ENCODE measurements around the gene FLRT1.

FLRT1 gene

DNA sequence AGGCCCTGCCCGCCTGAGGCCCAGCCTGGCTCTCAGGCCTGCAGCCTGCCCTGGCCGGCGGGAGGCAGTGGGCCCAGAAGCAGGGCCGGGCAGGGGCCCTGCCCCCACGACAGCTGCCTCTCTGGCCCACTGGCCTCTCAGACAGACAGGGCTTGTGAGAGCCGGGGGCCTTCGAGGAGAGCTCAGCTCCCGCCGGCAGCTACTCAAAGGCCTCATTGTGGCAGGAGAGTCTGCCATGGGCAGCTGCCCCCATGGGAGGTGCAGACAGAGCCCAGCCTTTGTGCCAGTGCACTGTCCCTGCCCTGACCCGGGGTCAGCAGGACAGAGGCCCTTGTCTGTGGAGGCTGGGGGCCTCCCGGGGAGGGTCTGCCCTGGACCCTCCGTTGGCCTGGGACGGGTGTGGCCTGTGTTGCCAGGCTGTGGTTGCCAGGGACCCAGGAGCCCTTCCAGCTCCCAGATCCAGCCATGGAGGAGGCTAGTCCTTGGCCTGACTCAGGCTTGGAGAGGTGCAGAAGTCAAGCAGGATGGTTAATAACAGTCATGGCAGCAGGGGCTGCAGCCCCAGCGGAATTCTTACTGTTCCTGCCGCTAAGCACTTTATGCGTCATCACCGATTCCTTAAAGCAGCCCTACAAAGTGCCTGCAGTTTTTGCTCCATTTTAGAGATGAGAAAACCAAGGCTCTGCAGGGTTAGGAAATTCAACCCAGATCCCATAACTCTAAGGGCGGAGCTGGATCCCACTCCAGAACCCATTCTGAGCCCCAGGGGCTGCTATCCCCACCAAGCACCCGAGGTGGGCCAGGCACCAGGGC lies 12.5 kb downstream of the FLRT1 start:
- no peak for FAIRE-seq

DNA sequence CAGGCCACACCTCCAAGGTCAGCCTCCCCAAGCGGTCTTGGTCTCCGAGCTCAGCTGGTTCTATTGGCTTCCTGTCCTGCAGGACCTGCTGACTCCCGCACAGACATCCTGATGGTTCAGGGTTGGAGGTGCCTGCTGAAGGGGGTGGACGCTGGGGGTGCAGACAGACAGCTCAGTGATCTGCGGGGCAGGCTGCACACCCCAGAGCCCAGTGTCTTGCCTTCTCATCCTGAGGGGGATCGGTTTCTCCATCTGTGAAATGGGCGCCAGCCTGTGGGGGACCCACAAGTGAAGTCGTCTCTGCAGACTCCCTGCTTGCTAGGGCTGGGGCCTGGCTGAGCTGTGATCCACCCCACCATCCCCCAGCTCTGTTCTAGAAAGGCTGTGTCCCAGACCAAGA lies 13.8 kb downstream of the FLRT1 start:
- FAIRE-seq: no peak

DNA sequence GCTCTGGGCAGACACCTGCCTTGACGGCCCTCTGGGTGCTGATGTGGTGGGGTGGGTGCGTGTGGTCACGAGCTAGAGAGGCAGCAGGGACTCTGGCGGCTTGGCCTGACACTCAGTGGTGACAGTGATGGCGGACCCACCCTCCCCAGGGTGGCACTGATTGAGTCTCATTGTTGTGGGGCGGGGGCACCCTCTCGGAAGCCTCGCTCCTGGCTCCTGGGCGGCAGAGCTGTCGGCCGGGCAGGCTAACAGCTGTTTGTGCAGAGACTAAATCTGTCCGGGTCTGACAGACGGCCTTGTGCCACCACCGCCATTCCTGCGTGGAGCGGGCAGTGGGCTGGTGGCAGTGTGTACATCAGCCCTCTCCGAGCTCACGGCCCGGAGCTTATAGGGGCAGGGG lies 15.6 kb downstream of the FLRT1 start:
- FAIRE-seq: no peak

DNA sequence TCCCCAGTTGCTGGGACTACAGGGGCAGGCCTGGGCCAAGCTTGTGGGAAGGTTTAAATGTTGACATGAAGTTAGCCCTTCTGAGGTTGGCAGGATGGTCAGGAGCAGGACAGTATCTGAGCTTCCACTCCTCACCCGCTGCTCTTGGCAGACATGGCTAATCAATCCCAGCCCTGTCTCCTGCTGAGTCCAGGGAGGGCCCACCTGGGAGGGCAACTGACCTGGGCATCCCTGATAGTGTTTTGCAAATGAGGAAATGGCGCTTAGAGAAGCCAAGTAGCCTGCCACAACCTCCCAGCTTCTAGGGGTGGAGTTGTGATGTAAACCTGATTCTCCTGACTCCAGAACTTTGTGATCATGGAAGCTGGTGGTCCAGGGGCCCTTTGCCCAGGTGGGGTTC lies 16.7 kb downstream of the FLRT1 start:
- FAIRE-seq: no peak

DNA sequence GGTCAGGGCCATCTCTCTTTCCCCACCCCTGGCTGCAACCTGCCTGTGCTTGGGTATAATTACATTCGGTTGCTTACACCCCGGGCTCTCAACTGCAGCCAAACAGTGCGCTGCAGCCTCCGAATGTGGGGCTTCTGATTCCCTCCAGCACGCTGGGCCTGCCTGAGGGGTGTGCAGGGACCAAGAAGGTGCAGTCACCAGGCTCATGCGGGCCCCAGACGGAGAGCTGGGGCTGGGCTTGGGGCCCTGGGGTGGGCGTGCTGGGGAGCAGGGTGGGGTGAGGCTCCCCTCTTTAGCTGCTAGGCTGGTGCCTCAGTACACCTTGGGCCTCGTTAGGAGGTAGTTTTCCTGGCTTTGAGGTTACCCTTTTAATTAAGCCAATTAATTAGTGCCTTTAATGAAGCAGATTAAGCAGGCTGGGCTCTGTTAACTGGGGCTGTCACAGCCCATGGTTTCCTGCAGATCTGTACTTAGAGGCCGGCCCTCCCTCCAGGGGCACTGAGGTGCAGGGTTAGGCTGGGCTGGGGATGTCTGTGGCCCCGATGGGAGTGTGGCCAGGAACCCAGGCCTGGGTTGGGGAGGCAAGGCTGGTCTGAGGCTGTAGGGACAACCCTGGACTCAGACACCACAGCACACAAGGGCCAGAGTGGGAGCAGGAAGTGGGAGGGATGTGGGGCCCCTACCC lies 17.3 kb downstream of the FLRT1 start:
- no peak for FAIRE-seq

DNA sequence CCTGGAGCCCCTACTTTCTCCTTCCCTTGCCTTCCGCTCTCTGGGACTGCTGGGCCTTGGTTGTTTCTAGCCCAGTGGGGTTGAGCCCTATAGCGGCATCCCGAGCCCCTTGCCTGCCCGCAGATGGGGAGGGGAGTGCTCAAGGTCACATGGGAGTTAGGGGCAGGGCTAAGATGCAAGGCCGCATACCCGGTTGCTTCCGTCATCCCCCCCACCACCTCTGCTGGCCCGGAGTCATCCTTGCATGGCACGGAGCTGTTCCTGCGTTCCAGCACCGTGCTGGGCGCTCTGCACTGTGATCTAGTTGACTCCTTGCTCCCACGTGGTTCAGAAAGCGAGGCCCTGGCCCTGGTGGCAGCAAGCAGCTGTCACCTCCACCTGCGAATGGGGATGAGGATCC lies 18.0 kb downstream of the FLRT1 start:
- no peak for FAIRE-seq

DNA sequence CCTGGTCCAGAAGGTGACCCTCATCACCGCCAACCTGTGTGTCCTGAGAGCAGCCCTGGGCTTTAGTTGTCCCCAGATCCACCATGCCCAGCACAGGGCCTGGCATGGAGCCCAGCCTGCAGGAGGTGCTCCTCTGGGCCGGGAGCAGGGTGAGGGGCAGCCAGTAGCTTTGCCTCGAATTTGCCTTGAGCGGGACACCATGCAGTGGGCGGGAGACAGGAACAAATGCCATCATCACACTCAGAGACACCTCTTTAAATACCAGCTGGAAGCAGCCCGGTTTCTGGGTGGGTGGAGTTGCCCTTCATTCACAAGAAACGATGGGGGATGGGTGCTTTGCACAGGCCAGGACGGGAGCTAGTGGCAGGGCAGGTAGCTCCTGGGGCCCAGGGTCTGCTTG lies 19.3 kb downstream of the FLRT1 start:
- no peak for FAIRE-seq

DNA sequence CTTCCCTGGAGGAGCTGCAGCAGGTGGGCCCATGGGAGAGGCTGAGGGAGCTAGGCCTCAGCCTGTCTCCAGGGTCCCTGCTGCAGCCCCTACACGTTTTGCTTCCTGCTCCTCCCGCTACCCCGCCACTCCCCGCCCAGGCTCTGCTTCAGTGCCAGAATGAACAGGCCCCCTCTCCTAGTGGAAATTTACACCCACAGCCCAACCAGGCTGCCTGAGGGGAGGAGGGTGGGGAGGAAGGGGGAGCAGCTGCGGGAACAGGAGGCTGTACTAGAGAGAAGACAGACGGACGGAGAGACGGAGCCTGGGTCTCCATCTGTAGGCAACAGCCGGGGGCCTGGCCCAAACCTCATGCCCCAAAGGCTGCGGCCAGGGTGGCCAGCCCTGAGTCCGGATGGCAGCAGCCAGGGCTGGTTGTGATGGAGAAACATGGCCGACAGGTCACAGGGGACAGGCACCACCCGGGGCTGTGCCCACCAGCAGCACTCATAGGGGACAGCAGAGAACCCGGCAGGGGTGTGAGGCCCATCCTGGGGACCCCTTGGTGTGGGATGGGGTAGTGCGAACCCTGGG lies 20.6 kb downstream of the FLRT1 start:
- FAIRE-seq: no peak

DNA sequence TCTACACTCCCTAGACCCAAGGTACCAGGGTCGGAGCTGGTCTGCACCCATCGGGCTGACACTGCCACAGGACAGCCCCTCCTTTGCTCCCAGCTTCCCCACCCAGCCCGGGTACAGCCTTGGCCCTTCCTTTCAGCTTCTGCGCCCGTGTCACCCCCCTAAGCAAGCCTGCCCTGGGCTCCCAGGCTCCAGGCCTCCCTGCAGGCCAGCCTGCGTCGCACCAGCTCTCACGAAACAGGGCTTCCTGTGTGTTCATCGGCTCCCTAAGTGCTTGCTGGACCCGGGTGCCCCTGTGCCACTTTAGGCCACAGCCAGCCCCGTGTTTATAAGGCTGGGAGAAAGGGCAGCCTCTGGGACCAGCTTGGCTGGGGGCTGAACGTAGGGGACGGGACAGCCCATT lies 21.1 kb downstream of the FLRT1 start:
- FAIRE-seq: no peak

DNA sequence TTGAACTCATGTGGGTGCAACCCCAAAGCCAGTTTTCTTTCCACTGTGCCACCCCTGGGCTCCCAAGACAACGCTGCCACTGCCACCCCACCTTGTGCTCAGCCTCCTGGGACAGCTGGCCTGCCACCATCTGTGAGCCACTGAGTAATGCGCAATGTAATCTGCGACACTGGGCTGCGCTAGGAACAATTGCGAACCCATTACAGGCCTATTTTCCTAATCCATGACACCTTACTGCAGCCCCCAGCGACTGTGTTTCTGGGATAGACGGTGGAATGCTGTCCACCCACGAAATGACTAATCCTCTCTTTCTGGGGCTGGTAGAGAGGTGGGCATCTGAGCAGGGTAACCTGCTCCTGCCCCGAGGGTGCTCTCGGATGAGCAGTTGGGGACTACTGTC lies 22.2 kb downstream of the FLRT1 start:
- FAIRE-seq: no peak

DNA sequence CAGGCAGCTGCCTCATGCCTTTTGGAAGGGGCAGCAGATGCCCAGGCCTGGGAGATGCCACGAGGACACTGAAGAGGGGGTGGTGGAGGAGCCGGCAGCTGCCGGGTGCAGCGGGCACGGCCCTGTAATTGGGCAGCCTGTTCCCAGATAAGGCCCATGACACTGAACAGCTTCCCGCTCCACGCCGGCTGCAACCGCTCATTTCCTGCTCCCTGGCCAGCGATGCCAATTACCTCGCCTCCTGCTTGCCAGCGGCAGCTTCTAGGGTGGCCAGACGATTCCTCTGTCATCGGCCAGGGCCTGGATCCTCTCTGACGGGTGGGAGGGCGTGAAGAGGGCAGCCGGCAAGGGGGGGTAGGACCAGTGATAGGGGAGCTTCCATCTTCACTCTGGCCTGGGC lies 22.8 kb downstream of the FLRT1 start:
- FAIRE-seq: no peak

DNA sequence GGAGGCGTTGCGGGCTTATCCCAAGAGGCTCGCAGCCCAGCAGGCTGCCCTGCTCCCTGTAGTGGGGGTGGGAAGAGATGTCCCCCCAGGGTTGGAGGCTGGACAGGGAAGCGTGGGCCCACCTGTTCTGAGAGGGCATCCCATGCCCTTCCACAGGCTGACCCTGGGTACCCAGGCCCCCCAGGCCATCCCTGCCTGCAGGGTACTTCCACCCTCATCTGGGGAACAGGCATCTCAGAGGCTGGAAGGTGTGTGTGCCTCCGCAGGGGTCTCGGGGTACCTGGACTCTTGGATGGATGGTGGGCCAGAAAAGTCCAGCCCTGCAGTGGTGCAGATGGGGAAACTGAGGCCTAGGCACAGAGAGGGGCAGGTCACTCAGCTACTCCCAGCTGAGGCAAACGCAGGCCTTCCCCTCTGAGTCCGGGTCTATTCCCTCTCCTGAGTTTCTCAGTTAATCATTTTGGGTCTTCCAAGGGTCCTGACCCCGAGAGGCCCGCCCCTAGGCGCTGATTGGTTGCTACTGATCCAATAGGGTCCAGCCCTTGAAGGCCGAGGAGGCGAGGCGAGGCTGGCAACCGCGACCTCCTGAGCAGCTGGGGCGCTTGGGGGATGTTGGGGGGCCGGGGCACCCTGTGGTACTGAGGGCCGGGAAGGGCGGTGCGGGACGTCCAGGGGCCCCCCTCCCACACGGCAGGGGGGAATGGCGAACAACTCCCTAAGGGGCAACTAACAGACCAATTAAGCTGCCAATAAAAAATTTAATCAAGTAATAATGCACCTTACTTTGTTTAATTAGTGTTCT lies 23.8 kb downstream of the FLRT1 start:
- FAIRE-seq: no peak

DNA sequence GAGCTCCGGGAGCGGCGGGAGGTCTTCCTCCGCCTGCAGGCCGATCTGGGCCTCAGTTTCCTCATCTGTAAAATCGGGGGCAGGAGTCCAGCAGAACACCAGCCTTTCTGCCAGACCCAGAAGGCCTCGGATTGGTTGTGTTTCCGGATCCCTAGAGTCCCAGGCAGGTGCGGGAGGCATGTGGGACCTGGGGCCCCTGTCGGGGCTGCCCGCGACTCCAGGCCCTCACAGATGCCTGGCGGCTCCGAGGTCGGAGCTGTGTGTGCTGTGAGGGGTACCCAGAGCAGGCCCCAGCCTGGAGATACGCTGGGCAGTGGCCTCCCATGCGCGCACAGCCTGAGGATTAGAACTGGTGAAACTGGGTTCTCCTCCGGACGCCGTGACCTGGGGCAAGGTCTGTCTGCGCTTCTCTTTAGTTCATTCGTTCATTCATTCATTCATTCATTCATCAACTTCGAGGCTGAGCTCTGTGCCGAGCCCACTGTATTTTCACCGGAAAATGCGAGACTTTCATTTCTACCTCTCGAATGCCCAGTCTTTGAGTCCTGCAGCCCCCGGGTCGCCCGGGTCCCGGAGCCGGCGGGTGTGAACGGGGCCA lies 24.6 kb downstream of the FLRT1 start:
- FAIRE-seq: no peak

DNA sequence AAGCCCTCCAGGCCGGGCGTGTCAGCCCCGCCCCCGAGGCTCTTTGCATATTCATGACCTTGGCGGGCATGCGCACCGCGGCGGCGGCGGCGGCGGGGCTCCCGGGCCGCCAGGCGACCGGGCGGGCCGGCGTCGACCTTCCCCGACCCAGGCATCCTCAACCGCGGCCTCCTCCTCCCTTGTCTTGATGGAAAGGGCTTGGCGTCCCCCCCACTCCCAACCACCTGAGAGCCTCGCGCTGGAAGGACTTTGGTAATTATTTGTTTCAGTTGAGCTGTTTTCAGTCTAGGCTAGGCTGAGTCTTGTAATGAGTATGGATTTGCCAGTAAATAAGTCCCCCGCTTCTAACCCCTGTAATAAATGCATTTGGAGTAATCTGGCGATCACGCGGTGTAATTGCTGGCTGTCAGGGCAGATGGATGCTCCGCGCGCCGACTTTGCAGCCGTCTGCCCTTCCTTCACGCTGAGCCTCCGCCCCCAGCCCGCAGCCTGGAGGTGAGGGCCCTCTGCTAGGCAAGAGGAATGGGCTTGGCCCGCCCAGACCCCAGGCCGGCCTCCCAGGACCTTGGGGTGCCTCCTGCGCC lies 25.2 kb downstream of the FLRT1 start:
- FAIRE-seq: no peak

DNA sequence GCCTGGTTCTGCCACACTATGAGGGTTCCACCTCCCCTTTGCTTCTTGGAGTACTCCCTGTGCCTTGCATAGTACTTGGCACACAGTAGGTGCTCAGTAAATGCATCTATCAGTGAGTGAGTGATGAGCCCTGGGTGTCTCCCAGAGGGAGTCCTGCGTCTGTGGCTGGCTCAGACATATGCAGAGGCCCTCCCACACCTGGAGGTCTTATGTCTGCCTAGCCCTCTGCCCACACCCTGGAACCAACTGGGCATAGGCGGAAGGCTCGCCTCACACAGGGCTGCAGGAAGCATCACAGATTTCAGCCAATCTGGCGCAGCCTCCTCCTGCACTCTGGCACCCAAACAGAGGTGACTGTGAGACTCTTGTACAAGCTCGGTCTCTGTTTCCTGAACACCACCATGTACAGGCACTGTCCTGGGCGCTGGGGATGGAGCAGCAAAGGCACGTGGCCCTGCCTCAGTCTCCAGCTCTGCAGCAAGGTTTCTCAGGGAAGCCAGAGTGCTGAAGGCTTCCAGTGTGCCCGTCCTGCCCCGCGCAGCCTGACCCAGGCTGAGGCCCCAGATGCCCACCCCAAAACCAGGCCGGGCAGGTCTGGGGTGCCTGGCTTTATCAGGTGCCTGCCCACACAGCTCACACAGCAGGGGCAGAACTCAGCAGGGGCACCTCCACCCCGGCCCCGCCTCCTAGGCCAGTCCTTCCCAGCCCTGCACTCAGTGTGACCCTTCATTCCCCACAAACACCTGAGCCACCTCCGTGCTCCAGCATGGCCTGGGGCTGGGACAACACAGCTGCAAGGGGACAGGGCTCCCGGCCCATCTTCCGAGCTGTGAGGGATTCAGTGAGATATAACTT lies 26.7 kb downstream of the FLRT1 start:
- no peak for FAIRE-seq

DNA sequence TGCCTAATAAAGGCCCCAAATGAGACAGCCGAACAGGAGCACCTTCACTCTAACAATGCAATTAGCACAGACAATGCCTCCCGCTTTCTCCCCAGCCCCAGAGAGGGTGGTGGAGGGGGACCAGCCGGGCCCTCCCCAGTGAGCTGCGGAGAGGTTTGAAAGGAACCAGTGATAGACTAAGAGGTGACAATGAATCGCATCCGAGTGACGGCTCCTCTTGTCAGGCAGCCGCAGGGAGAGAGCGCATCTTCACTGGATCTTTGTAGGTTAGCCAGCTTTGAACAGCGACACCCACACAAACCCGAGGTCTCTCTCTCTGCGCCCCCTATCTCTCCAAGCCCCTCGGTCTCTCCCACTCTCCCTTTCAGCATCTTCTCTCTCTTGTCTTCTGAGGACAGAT lies 28.0 kb downstream of the FLRT1 start:
- no peak for FAIRE-seq

DNA sequence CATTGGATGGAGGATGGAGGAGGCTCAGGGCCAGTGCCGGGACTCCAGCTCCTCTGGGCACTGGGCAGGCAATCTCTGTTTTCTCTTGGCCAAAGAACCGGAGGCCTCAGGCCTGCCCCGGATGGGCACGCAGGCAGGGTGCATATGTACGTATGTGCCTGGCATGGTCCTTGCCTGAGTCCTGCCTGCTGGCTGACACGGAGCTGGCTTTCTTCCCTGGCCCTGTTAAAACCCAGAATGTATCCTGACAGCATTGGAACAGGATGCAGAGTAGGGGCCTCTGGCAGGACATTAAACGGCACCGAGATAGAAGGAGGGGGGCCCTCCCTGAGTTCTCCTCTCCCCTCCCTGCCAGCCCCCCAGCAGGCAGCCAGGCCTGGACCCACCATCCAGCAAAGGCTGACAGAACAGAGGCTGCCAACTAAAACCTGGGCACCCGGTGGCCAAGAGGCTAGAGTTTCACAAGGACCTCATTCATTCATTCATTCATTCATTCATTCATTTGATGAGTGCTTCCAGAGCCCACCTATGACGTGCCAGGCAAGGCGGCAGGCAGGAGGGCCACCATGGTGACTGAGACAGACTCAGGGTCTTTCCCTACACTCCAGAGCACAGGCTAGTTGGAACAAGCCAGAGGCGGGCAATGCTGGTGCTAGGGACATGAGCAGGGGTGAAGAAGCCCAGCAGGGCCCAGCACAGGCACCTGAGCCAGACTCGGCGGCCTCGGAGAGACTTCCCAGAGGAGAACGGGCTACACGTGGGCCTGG lies 28.8 kb downstream of the FLRT1 start:
- FAIRE-seq: no peak

DNA sequence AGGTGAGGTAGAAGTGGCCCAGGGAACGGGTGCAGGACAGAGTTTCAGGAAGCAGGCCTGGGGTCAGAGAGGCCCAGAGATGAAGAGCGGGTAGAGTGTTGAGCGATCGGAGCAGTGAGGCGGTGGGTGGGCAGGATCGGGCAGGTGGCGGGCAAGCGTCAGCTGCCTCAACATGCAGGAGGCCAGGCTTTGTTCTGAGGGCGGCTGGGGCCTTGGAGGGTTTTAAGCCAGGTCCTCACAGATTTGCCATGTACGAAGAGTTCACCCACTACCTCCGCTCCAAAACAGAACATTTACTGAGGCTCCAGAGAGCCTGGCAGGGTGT lies 29.4 kb downstream of the FLRT1 start:
- no peak for FAIRE-seq

DNA sequence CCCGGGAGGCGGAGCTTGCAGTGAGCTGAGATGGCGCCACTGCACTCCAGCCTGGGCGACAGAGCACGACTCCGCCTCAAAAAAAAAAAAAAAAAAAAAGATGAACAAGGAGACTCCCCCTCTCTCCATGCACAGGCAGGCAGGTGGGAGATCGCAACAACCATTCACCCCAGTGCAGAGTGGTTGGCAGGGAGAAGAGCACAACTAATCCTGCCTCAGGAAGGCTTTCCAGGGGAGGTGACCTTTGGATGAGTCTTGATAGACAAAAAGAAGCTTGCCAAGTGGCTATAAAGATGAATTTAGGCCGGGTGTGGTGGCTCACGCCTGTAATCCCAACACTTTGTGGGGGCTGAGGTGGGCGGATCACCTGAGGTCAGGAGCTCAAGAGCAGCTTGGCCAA lies 30.0 kb downstream of the FLRT1 start:
- no peak for FAIRE-seq

DNA sequence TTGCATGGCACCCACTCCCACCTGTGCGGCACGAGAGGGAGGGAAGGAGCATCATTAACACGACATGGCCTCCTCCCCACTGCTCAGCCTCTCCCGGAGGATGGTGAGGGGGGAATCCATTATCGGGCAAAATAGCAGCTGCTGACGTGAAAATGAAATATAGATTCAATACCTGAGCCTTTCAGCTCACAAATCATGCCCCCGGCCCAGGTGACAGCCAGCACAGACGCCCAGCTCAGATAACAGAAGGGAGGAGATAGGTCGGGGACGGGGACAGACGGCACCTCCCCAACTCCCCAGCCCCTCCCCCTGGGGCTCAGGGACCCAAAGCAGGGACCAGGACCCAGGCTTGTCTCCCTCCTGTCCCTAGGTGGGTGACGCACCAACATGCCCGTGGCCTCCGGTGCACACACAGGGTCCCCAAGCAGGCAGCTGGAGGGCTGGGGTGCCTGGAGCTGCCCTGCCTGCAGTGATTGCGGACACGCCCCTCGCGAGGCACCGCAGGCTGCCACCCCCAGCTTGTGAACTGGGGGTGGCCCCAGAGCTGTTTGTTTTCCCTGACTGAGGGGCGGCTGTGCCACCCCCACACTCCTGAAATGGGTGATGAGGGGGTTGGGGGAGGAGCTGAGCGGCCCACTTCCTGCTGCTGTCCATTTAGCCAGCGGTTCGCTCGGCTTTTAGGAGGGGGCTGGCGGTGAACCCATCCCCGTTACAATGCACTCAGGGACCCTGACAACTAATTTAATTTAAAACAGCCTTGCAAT lies 31.7 kb downstream of the FLRT1 start:
- FAIRE-seq: no peak
